Mesendoderm (in vitro differentiated cells): Measurements from ENCODE around the gene GLP1R.

Source experiments
- DNase-seq: peaks from one replicate; pipeline ENCODE4 v3.0.0; 2013
- H2AK5ac ChIP-seq: 2 replicates; pipeline ENCODE4 v1.6.1; 2013; ENCODE audit warnings: low read length, inconsistent platforms
- H2BK120ac ChIP-seq: 2 replicates; pipeline ENCODE4 v1.6.1; 2013; ENCODE audit warnings: low read depth, mild to moderate bottlenecking, low read length, moderate library complexity, mixed read lengths
- H2BK15ac ChIP-seq: replicated peaks from 2 replicates; pipeline ENCODE4 v1.6.1; 2013; ENCODE audit warnings: low read depth, mild to moderate bottlenecking, moderate library complexity
- H2BK5ac ChIP-seq: 2 replicates; pipeline ENCODE4 v1.6.1; 2013; ENCODE audit warnings: low read length, inconsistent platforms
- H3K18ac ChIP-seq: 2 replicates; pipeline ENCODE4 v1.6.1; 2013; ENCODE audit warnings: mild to moderate bottlenecking, low read length, mixed read lengths
- H3K23ac ChIP-seq: one replicate; pipeline ENCODE4 v1.6.1; 2013; ENCODE audit warnings: low read length
- H3K27ac ChIP-seq: 2 replicates; pipeline ENCODE4 v1.5.1; 2013; ENCODE audit warnings: low read depth, mild to moderate bottlenecking, inconsistent platforms, low read length, moderate library complexity
- H3K27me3 ChIP-seq: 2 replicates; pipeline ENCODE4 v1.6.1; 2013; ENCODE audit warnings: low read length, control low read depth, mild to moderate bottlenecking, inconsistent platforms; ENCODE audit not compliant: insufficient read depth, poor library complexity
- H3K36me3 ChIP-seq: 2 replicates; pipeline ENCODE4 v1.6.1; 2013; ENCODE audit warnings: low read length, inconsistent platforms; ENCODE audit not compliant: control insufficient read depth, insufficient read depth
- H3K4ac ChIP-seq: one replicate; pipeline ENCODE4 v1.6.1; 2013; ENCODE audit warnings: low read depth, mild to moderate bottlenecking, low read length, moderate library complexity
- H3K4me1 ChIP-seq: 2 replicates; pipeline ENCODE4 v1.6.1; 2013; ENCODE audit warnings: low read depth, low read length, inconsistent platforms; ENCODE audit not compliant: control insufficient read depth
- H3K4me2 ChIP-seq: 2 replicates; pipeline ENCODE4 v1.6.1; 2013; ENCODE audit warnings: low read length
- H3K4me3 ChIP-seq: 2 replicates; pipeline ENCODE4 v1.5.1; 2013; ENCODE audit warnings: mild to moderate bottlenecking, low read length
- H3K56ac ChIP-seq: one replicate; pipeline ENCODE4 v1.6.1; 2013; ENCODE audit warnings: low read length
- H3K79me1 ChIP-seq: 2 replicates; pipeline ENCODE4 v1.6.1; 2013; ENCODE audit warnings: low read length, inconsistent platforms
- H3K79me2 ChIP-seq: 2 replicates; pipeline ENCODE4 v1.6.1; 2013; ENCODE audit warnings: mild to moderate bottlenecking, low read length; ENCODE audit not compliant: control insufficient read depth, insufficient read depth
- H3K9ac ChIP-seq: 2 replicates; pipeline ENCODE4 v1.6.1; 2013; ENCODE audit warnings: low read length, inconsistent platforms
- H4K5ac ChIP-seq: one replicate; pipeline ENCODE4 v1.6.1; 2013; ENCODE audit warnings: low read length
- H4K8ac ChIP-seq: one replicate; pipeline ENCODE4 v1.6.1; 2013; ENCODE audit warnings: low read depth, mild to moderate bottlenecking, control low read depth, low read length, moderate library complexity
- WGBS: extraction: QIAGEN DNeasy Blood & Tissue Kit; methylation state at CpG from one replicate; pipeline ENCODE4 v1.1.7; 2013; ENCODE audit warnings: low lambda C conversion rate, missing lambda C conversion rate; ENCODE audit not compliant: insufficient coverage; ENCODE audit errors: extremely low coverage; 5-methylcytosine and 5-hydroxymethylcytosine counted together

The GLP1R gene

GRCh38 chr6:39108041-39108839, 59.7 kb downstream of the GLP1R start:
- Histone ChIP-seq H3K4me3 (no peak overlapping the region), H3K79me2 (no peaks in the 10 kb centered on the region), H4K8ac (no peak overlapping the region), H3K56ac (no peak overlapping the region), H3K4me2 (no peak overlapping the region), H3K36me3 (no peaks in the 10 kb centered on the region), H3K79me1 (no peaks in the 10 kb centered on the region), H3K4ac (no peak overlapping the region), H2AK5ac (no peak overlapping the region), H3K27ac (no peak overlapping the region), H4K5ac (no peak overlapping the region), H2BK120ac (no peak overlapping the region), H3K9ac (no peak overlapping the region), H2BK5ac (no peak overlapping the region), H3K27me3 (no peaks in the 10 kb centered on the region), H3K23ac (no peak overlapping the region), H3K4me1 (no peaks in the 10 kb centered on the region), H3K18ac (no peak overlapping the region), H2BK15ac (no peak overlapping the region)
- no peak for DNase-seq
- WGBS: no CpG with 5 or more reads among the region's 7 CpGs

GRCh38 chr6:39111280-39111679, 62.7 kb downstream of the GLP1R start:
- Histone ChIP-seq H3K4me1 (peaks cover 2% of the 10 kb centered on the region), H3K27ac (no peak overlapping the region), H2BK5ac (no peak overlapping the region), H3K4me3 (no peak overlapping the region), H3K79me2 (no peaks in the 10 kb centered on the region), H3K9ac (no peak overlapping the region), H4K5ac (no peak overlapping the region), H3K23ac (no peak overlapping the region), H3K4ac (no peak overlapping the region), H4K8ac (no peak overlapping the region), H2BK120ac (no peak overlapping the region), H3K56ac (no peak overlapping the region), H3K36me3 (no peaks in the 10 kb centered on the region), H3K4me2 (no peak overlapping the region), H2BK15ac (no peak overlapping the region), H3K27me3 (no peaks in the 10 kb centered on the region), H3K79me1 (no peaks in the 10 kb centered on the region), H2AK5ac (no peak overlapping the region), H3K18ac (no peak overlapping the region)
- no peak for DNase-seq
- no CpG with 5 or more reads among the region's 5 CpGs for WGBS

- Histone ChIP-seq H2AK5ac (no peak overlapping the region), H3K56ac (no peak overlapping the region), H3K27ac (no peak overlapping the region), H3K23ac (no peak overlapping the region), H3K27me3 (no peaks in the 10 kb centered on the region), H3K4me1 (peaks cover 2% of the 10 kb centered on the region), H3K79me2 (no peaks in the 10 kb centered on the region), H2BK15ac (no peak overlapping the region), H3K36me3 (no peaks in the 10 kb centered on the region), H4K5ac (no peak overlapping the region), H3K79me1 (no peaks in the 10 kb centered on the region), H3K4me3 (no peak overlapping the region), H3K4me2 (no peak overlapping the region), H3K9ac (no peak overlapping the region), H2BK5ac (no peak overlapping the region), H3K18ac (no peak overlapping the region), H2BK120ac (no peak overlapping the region), H4K8ac (no peak overlapping the region), H3K4ac (no peak overlapping the region)
- WGBS: no CpG with 5 or more reads among the region's 1 CpG
- no peak for DNase-seq
Observed at GRCh38 chr6:39113788-39114187, 65.2 kb downstream of the GLP1R start.

- no peak for DNase-seq
- Histone ChIP-seq H4K5ac (no peak overlapping the region), H3K4me3 (peak overlapping the region; percentile 76), H3K4me2 (peak overlapping the region; percentile 96), H2BK120ac (no peak overlapping the region), H3K27me3 (no peaks in the 10 kb centered on the region), H2AK5ac (no peak overlapping the region), H3K27ac (no peak overlapping the region), H3K36me3 (no peaks in the 10 kb centered on the region), H3K79me2 (no peaks in the 10 kb centered on the region), H4K8ac (no peak overlapping the region), H3K18ac (no peak overlapping the region), H3K4me1 (peaks cover 2% of the 10 kb centered on the region), H3K4ac (no peak overlapping the region), H3K79me1 (no peaks in the 10 kb centered on the region), H3K9ac (peak overlapping the region; percentile 87), H3K56ac (peak overlapping the region; percentile 92), H3K23ac (no peak overlapping the region), H2BK15ac (no peak overlapping the region), H2BK5ac (peak overlapping the region; percentile 11)
- WGBS: no CpG with 5 or more reads among the region's 11 CpGs
Observed at GRCh38 chr6:39114388-39114703, 65.8 kb downstream of the GLP1R start.

GRCh38 chr6:39114704-39115599, 66.4 kb downstream of the GLP1R start, which contains the start of gene SAYSD1:
Gene SAYSD1, minus strand, starts transcription at chr6:39115186. Its CDS starts 97 bp downstream, at chr6:39115089.
- H3K79me2 ChIP-seq: no peaks in the 10 kb centered on the region
- H3K4ac ChIP-seq: peak within 1 kb of the TSS; percentile 61
- H3K79me1 ChIP-seq: no peaks in the 10 kb centered on the region
- H3K36me3 ChIP-seq: no peaks in the 10 kb centered on the region
- DNase-seq: peak; percentile 97
- peak within 1 kb of the TSS; percentile 87 for H3K9ac ChIP-seq
- H3K4me1 ChIP-seq: peaks cover 2% of the 10 kb centered on the region
- peak within 1 kb of the TSS; percentile 56 for H3K23ac ChIP-seq
- H2BK5ac ChIP-seq: peak within 1 kb of the TSS; percentile 83
- H3K4me2 ChIP-seq: peak within 1 kb of the TSS; percentile 96
- no peak within 1 kb of the TSS for H2AK5ac ChIP-seq
- no CpG with 5 or more reads among the region's 68 CpGs for WGBS
- H3K56ac ChIP-seq: peak within 1 kb of the TSS; percentile 92
- H4K8ac ChIP-seq: no peak within 1 kb of the TSS
- H3K4me3 ChIP-seq: peak within 1 kb of the TSS; percentile 76
- peak within 1 kb of the TSS; percentile 47 for H2BK120ac ChIP-seq
- no peaks in the 10 kb centered on the region for H3K27me3 ChIP-seq
- peak within 1 kb of the TSS; percentile 72 for H3K18ac ChIP-seq
- no peak within 1 kb of the TSS for H4K5ac ChIP-seq
- H2BK15ac ChIP-seq: no peak within 1 kb of the TSS
- H3K27ac ChIP-seq: peak within 1 kb of the TSS; percentile 81
